Measurements from ENCODE around the gene SPEM3. TPM values are rescaled to one million over a fixed set of nuclear protein-coding genes. Genes with fewer than 3 reads are reported as not detected.

Gene SPEM3
- total RNA-seq, 4 donors from 2014 or later: not detected

GRCh38 chr17:7441266-7441665 lies 12.6 kb downstream of the SPEM3 start:
- Histone ChIP-seq H3K4me3 (no peak overlapping the region), H3K4me1 (peaks cover 0 to 68% (median 38%) of the 10 kb centered on the region in 4 donors), H3K27me3 (peaks cover 0 to 81% of the 10 kb centered on the region in 2 donors), H3K36me3 (no peaks in the 10 kb centered on the region), H3K9me3 (no peaks in the 10 kb centered on the region), H3K27ac (no peak overlapping the region)
- no peak for TF ChIP-seq POLR2A (IDR thresholded peaks at IDR 0.05)
- WGBS, 2 donors: 41 to 57% methylated on average over 7 of the region's 7 CpGs
- DNase-seq (ENCODE audit: low spot score in 2 of 2): no peak

- no peaks in the 10 kb centered on the region for H3K36me3 ChIP-seq
- H3K9me3 ChIP-seq: no peaks in the 10 kb centered on the region
- 87 to 100% methylated on average over 2 of the region's 2 CpGs for WGBS, 2 donors
- TF ChIP-seq CTCF (IDR thresholded peaks at IDR 0.05) (no peak), EP300 (IDR thresholded peaks at IDR 0.05) (no peak), POLR2A (IDR thresholded peaks at IDR 0.05) (no peak)
- no peak overlapping the region for H3K27ac ChIP-seq
- peaks cover 0 to 66% (median 37%) of the 10 kb centered on the region in 4 donors for H3K4me1 ChIP-seq
- no peak for DNase-seq (ENCODE audit: low spot score in 2 of 2)
- peaks cover 0 to 84% of the 10 kb centered on the region in 2 donors for H3K27me3 ChIP-seq
- H3K4me3 ChIP-seq: no peak overlapping the region
These were observed 13.5 kb downstream of the SPEM3 start for GRCh38 chr17:7442142-7442541.

GRCh38 chr17:7443499-7444485 lies 15.1 kb downstream of the SPEM3 start:
- TF ChIP-seq CTCF (IDR thresholded peaks at IDR 0.05) (no peak), POLR2A (IDR thresholded peaks at IDR 0.05) (no peak), EP300 (IDR thresholded peaks at IDR 0.05) (no peak)
- 73 to 84% methylated on average over 7 of the region's 7 CpGs for WGBS, 2 donors
- Histone ChIP-seq H3K4me1 (peaks cover 0 to 49% (median 28%) of the 10 kb centered on the region in 4 donors), H3K4me3 (no peak overlapping the region), H3K27me3 (peaks cover 0 to 83% of the 10 kb centered on the region in 2 donors), H3K9me3 (no peaks in the 10 kb centered on the region), H3K36me3 (no peaks in the 10 kb centered on the region), H3K27ac (no peak overlapping the region)
- no peak for DNase-seq (ENCODE audit: low spot score in 2 of 2)

GRCh38 chr17:7444682-7445618 lies 16.3 kb downstream of the SPEM3 start, which contains the start of gene CHRNB1:
TSS of gene CHRNB1 (plus strand) at chr17:7445061. CDS start at chr17:7445128, 67 bp downstream.
- H3K27ac ChIP-seq: peak within 1 kb of the TSS in 1 of 4 donors; percentile 34
- WGBS, 2 donors: 5 to 11% methylated on average over 32 to 47 of the region's 51 CpGs
- H3K9me3 ChIP-seq: no peaks in the 10 kb centered on the region
- peaks cover 0 to 38% (median 18%) of the 10 kb centered on the region in 4 donors for H3K4me1 ChIP-seq
- peaks cover 0 to 72% of the 10 kb centered on the region in 2 donors for H3K27me3 ChIP-seq
- H3K4me3 ChIP-seq: peak within 1 kb of the TSS in 3 of 4 donors; percentile 8 to 43 (median 27)
- no peaks in the 10 kb centered on the region for H3K36me3 ChIP-seq
- peak in 1 of 2 donors; percentile 57 for DNase-seq (ENCODE audit: low spot score in 2 of 2)
- TF ChIP-seq POLR2A (IDR thresholded peaks at IDR 0.05): no peak
- no peak for TF ChIP-seq EP300 (IDR thresholded peaks at IDR 0.05)
- TF ChIP-seq CTCF (IDR thresholded peaks at IDR 0.05): no peak

- TF ChIP-seq CTCF (IDR thresholded peaks at IDR 0.05) (no peak), POLR2A (IDR thresholded peaks at IDR 0.05) (no peak), EP300 (IDR thresholded peaks at IDR 0.05) (no peak)
- peaks cover 0 to 70% of the 10 kb centered on the region in 2 donors for H3K27me3 ChIP-seq
- peaks cover 0 to 31% (median 12%) of the 10 kb centered on the region in 4 donors for H3K4me1 ChIP-seq
- H3K4me3 ChIP-seq: peak overlapping the region in 3 of 4 donors; percentile 8 to 43 (median 27)
- no peak for DNase-seq (ENCODE audit: low spot score in 2 of 2)
- H3K36me3 ChIP-seq: no peaks in the 10 kb centered on the region
- no peaks in the 10 kb centered on the region for H3K9me3 ChIP-seq
- WGBS, 2 donors: 4 to 7% methylated on average over 16 of the region's 16 CpGs
- peak overlapping the region in 1 of 4 donors; percentile 34 for H3K27ac ChIP-seq
These were observed 16.9 kb downstream of the SPEM3 start for GRCh38 chr17:7445619-7445968.
